ENCODE results near the gene HEY2.
A peak's percentile ranks its signal among the peaks of the same experiment; 100 is the strongest.
"Not testable (repeated sequence)": the region's sequence is repeated elsewhere in the genome, so short reads cannot be mapped to it uniquely, and the experiment has no call there.

HEY2 gene

DNA sequence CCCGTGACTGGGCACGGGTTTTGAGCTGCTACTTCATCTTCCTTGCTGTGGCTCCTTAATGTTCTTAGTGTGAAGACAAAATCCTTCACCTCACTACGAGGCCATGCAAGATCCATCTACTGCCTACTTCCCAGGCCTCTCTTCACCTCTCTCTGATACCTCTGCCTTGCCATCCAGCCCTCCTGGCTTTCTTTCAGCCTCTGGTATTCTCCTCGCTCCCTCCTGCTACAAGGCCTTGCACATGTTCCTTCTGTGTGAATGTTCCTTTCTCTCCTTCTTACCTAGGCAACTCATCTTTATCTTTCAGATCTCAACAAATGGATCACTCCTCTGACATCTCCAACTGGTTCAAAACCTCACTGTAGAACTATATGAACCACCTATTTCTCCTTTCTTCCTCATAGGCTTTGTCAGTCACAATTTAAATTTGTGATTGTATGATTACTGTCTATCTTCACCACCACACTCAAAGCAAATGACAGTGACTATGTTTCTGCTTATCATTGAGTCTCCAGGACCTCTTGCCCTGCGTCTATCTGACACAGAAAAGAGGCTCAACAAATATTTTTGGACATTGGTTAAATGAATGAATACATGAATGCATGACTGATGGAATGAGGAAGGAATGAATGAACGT lies 19.8 kb downstream of the HEY2 start:
- no peak for DNase-seq (ENCODE audit: low spot score)

DNA sequence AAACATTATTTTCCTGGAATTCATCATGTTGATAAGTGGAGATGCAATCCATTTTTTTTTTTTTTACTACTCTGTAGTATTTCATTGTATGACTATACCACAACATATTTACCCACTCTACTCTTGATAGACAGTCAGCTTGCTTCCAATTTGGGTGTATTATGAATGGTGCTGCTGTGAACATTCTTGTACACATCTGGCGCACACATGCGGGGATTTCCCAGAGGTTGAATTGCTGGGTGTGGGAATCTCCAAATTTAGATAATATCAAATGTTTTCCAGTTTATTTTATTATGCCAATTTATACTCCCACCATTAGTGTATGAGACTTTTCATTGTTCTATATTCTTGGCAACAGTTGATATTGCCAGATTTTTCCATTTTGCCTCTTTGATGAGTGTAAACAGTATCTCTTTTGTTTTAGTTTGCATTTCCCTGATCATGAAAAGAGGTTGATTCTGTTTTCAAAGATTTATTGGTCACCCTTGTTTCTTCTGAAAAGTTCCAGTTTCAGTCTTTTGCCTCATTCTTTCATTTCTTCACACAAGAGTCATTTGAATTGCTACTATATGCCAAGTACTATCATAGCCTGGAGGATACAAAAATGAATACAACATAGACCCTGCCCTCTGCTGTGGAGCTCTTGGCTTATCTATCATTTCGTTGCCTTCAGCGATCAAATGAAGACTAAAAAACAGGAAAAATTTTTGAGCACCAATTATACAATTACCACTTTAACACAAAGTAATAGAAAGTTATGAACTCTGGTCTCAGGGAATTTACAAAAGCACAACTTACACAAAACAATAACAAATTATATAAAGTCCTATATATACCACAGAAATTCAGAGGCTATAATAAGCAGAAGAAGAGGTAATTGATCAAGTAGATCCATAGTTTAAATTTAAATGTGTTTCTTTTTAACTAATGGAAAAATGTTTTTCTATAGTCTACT lies 24.2 kb downstream of the HEY2 start:
- no peak for DNase-seq (ENCODE audit: low spot score)

GRCh38 chr6:125776107-125776826 lies 26.8 kb downstream of the HEY2 start:
- DNase-seq (ENCODE audit: low spot score) = not testable (repeated sequence)

DNA sequence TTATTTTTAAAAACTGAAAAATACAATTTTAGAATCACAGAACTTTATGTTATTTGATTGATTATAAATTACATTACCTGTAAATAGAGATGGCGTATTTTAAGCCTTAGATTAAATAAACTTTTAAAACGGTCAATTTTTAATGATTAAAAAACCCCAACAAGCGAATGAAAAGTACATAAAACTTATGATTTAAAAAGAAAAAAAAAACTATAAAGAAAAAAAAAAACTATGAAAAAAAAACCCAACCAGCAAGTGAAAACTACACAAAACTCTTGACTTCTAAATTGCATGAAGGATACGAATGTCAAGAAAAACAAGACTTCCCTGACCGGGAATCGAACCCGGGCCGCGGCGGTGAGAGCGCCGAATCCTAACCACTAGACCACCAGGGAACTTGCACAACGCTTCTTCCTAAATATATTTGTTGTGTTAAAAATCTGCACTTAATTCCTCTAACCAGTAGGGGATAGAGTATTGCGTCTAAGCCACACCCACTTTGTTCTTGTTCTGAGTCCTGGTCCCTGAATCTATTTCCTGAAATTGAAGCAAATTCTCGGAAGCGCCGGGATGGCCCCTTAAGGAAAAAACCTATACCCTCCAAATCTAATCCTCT lies 30.6 kb downstream of the HEY2 start:
- peak; percentile 92 for DNase-seq (ENCODE audit: low spot score)

DNA sequence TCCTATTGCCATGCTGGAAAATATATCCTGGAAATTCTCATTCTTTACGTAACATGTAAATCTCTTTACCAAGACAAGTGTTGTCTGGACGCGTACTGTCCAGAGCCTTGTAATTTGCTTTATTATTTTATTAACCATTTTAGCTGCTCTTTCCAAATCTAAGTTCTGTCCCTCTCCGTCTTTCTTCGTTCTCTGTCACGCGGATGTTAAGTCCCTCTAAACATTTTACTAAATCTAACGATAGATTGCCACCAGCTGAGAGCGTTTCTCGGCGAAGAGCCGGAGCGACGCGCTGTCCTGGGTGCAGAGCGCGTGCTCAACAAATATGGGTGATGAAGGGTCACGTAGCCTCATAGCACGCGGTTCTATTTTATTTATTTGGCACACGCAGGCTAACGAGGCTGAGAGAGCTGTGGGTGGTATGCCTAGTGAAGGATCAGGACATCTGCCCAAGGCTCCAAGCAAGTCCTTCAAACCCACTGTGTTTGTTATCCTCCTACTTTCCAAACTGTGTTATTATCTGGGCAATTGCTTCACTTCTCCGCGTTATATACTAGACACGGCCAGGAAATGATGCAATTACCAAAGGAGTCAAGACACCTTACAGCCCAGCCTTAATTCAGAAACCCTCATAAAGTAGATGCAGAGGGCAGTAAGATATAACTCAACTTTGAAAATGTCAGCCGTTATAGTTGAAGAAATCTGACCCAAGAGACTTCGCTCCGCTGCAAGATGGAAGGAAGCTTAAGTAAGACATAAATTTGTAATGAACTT lies 31.3 kb downstream of the HEY2 start:
- DNase-seq (ENCODE audit: low spot score) = peak; percentile 79

DNA sequence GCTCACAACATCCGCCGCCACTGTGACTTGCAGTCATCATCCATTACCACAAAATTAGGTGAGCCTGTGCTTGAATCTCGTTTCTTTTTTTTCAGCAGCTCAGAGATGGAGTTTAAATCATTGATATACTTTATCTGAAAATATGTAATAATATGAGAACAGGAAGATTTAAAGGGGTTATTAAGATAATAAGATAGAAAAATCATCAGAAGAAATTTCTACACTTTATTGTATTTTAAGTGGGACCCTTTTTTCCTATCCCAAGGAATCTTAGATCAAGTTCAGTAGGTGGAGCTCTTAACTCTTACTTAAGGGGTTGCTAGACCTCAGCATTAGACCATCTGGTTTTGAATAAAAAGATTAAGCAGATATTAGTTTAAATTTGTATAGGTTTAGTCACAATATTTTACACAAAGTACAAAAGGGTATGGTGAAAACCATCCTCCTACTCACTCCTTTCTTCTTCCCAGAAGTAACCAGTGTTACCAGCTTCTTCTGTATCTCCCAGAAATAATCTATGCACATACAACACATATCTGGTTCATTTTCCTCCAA lies 32.0 kb downstream of the HEY2 start:
- DNase-seq (ENCODE audit: low spot score) = peak; percentile 45

- no peak for DNase-seq (ENCODE audit: low spot score)
These were observed 34.9 kb downstream of the HEY2 start for GRCh38 chr6:125784365-125784764.

DNA sequence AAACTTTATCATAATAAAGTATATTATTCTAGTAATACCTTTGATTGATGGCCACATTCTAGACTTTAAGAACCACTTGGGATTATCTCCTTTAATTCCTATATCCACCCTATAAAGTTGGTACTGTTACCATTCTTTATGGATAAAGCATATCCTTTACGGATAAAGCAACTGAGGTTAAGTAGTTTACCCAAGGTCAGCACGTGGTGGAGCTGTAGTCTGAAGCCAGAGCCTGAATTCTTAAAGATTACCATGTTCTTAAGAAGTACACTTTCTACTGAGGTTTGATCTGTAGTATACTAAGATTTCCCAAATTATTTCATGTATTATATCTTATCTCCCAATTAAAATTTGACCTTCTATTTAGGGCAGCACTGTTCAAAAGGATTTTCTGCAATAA lies 38.4 kb downstream of the HEY2 start:
- no peak for DNase-seq (ENCODE audit: low spot score)

DNA sequence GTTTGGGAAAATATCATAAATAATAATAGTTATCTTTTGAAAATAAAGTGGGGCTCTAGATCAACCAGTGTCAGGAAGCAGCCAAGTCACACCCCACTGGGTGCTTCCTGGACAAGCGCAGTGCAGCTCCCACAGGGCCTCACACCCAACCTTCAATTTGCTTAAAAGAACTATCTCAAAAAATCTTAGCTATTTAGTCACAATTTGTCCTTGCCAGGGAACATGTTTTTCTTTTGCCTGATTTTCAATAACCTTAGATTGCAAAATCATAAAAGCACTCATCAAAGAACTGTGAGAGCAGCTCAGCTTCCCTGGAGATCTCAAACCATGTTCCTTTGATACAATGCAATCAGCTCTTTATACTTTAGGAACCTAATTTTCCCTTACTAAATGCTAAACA lies 39.7 kb downstream of the HEY2 start:
- DNase-seq (ENCODE audit: low spot score) = no peak

DNA sequence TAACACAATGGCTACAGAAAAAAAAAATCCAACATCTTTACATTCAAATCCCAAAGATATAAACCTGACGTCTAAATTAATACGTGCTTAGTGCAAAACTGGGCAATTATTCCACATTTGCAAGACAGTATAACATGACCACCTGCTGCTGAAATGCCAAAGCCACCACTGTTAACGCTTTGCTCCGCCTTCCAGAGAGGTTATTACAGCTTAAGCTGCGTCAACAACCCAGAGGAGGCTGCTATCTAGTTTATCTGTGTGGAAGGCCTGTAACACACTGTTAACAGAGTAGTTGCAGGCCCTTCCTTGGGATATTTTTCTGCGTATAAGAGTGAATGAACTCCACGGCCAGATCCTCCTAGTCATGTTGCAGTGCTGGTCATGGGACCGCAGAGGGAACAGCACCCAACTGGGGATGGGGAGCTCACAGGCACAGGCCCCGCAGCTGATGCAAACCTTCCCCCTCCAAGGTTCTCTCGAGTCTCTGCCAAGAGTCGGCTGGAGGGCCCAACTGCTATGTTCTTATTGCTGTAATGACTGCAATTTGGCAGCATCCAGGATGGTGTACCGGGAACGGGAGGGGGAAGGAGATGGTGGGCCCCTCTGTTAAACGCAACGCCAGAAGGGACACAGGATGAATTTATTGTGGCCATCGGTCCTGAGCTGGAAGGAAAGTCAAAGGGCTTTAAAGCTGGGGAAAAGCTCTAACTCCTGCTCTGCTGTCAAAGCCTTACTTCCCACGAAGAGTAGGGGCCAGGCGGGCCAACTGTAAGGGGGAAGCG lies 40.3 kb downstream of the HEY2 start:
- peak; percentile 51 for DNase-seq (ENCODE audit: low spot score)

DNA sequence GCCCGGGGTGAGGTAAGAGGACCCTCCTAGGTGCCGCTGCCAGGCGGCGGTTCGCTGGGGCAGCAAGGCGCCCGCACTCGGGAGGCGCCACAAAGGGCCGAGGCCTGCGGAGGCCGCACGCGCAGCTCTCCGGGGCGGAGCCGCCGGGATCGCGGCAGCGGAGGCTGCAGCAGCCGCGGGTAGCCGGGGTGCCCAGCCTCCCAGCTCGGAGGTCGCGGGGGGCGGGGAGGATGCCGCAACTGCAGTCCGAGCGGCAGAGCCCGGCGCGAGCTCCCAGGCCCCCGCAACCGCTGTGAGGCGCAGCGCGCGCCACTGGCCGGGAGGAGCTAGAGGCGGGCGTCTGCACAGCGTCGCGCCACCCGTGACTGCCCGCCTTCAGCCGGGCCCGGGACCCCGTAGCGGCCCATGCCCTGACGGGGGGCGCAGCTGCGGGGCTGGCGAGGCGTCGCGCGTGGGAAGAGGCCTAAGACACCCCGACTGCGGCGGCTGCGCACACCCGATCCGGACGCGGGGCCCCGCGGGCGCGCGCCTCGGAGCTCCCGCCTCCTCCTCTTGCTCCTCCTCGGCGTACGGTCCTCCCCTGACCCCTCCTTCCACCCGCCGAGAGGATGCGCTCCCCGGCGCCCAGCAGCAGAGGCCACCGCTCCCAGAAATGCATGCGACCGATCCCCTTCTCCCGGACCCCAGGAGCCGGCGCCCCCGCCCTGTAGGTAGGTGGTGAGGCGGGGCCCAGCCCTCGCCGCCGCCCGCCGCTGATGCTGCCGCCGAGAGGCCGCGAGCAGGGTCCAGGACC lies 41.1 kb downstream of the HEY2 start, which contains the start of gene NCOA7:
Gene NCOA7, plus strand, starts transcription at position 603 of the 793 bp plus-strand sequence. CDS start 24,395 bp downstream, outside the sequence.
- peak; percentile 77 for DNase-seq (ENCODE audit: low spot score)

- DNase-seq (ENCODE audit: low spot score) = peak; percentile 51
These were observed 41.9 kb downstream of the HEY2 start for GRCh38 chr6:125791151-125791819.

DNA sequence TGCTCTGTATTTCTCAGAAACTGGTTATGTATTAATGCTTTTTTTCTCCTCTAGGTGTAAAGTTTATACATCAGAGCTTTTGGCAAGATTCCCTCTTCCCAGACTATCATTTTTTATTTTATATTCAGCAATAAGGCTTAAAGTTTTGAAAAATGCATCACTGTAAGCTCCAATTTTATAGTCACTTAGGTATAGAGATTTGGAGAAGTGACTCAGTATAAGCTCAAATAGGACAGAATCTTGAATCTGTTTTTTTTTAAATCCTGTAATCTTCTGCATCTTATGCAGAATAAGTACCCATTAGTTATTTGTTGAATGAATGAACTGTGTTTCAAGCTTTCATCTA lies 42.4 kb downstream of the HEY2 start:
- DNase-seq (ENCODE audit: low spot score) = no peak

GRCh38 chr6:125792172-125792571 lies 42.7 kb downstream of the HEY2 start:
- DNase-seq (ENCODE audit: low spot score) = no peak

- no peak for DNase-seq (ENCODE audit: low spot score)
These were observed 43.2 kb downstream of the HEY2 start for GRCh38 chr6:125792680-125793079.

- no peak for DNase-seq (ENCODE audit: low spot score)
These were observed 43.8 kb downstream of the HEY2 start for GRCh38 chr6:125793280-125793679.

GRCh38 chr6:125793863-125794262 lies 44.4 kb downstream of the HEY2 start:
- no peak for DNase-seq (ENCODE audit: low spot score)

DNA sequence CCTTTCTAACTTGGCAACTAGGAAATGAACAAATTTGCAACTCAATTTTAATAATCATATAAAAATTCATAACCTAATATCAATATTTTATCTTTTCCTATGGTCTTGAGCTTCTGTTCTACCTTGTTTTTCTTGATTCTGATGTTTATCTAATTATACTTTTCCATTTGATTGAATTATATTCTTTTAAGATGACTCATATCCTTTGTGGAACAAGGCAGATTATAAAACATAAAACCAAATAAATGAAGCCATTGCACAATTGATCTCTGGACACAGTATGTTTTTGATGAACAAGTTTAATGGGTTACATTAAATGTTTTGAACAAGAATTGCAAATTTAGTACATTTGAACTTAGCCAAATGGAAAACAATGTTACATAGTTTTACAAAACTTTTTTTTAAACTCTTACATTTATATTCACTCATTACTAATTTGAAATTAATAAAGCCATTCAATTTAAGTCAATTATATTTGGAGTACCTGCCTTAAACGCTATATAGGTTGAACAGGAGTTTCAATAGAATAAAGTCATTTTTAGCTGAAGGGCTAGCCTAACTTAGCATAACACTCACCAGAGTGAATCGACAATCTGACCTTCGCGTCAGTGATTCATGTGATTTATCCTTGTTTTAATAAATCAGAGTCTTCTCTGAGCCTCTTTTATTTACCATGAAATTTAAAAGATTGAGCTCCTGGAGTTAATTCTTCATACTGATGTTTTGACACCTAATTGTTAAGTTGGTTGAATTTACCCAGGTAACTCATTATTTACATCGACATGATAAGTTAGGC lies 45.1 kb downstream of the HEY2 start:
- DNase-seq (ENCODE audit: low spot score) = no peak

All from LoVo (cell line).